HCT116 (cell line): Measurements from ENCODE around the gene IRF2. TPM values are rescaled to one million over a fixed set of nuclear protein-coding genes. Genes with fewer than 3 reads are reported as not detected.
A peak's percentile ranks its signal among the peaks of the same experiment; 100 is the strongest.

ENCODE experiments used
- ATAC-seq: fragments of 200-7000 bp; cut with Tn5 transposase; 2 replicates; pipeline ENCODE4 v1.9.1; 2020; ENCODE audit warnings: mild to moderate bottlenecking, moderate library complexity
- BruUV-seq: library from RNA; stranded (reverse); fragments of 400-500 nt; replicated peaks from 2 replicates; lab custom pipeline; 2021; lab: Mats Ljungman, UMichigan
- CTCF ChIA-PET: fragments of 300-600 bp; sonication (Branson Sonifier 250); formaldehyde crosslinking; loops from one replicate; lab custom pipeline; 2021; ENCODE audit warnings: antibody characterized with exemption; lab: Charles Lee
- POLR2A ChIA-PET: fragments of 300-600, 350-600 bp; sonication (Branson Sonifier 250); formaldehyde crosslinking; loops from one replicate; lab custom pipeline; 2021; ENCODE audit warnings: antibody characterized with exemption; lab: Charles Lee
- RAD21 ChIA-PET, 2 experiments: fragments of 300-600 bp; sonication (Branson Sonifier 250); formaldehyde crosslinking; loops; one replicate each; lab custom pipeline; 2023; ENCODE audit warnings: low total read pairs in 2 of 2; ENCODE audit not compliant: uncharacterized antibody in 2 of 2, unreplicated experiment in 2 of 2, low non-redundant PET in 1 of 2; lab: Charles Lee
- DNase-seq: peaks from one replicate; pipeline ENCODE4 v3.0.0-alpha.2; 2010; ENCODE audit warnings: low read depth, low spot score
- H2AFZ ChIP-seq: fragments of 200-600 bp; shearing (Covaris generic), sonication (generic); 2 replicates; pipeline ENCODE4 v1.6.1; 2017; ENCODE audit warnings: low read depth, mixed run types, mixed read lengths, antibody characterized with exemption, low read length; ENCODE audit not compliant: poor library complexity, severe bottlenecking
- H3K27ac ChIP-seq: 2 replicates; pipeline ENCODE4 v1.5.1; 2012; ENCODE audit warnings: low read depth, low read length
- H3K27me3 ChIP-seq: fragments of 200-600 bp; sonication (generic); 2 replicates; pipeline ENCODE4 v1.6.1; 2016; ENCODE audit warnings: mixed run types, low read length, mixed read lengths; ENCODE audit not compliant: insufficient read depth
- H3K36me3 ChIP-seq, 2 experiments: fragments of 200-500 bp in 1 of 2; fragments of 200-600 bp in 1 of 2; sonication (Bioruptor generic) in 1 of 2; sonication (generic) in 1 of 2; 2 replicates each; pipeline versions ENCODE4 v1.5.1 to v1.6.1; 2014 to 2016; ENCODE audit warnings: low read length in 2 of 2, inconsistent platforms in 1 of 2, mixed read lengths in 1 of 2, mixed run types in 1 of 2; ENCODE audit not compliant: insufficient read depth in 2 of 2, control insufficient read depth in 1 of 2
- H3K4me1 ChIP-seq, 2 experiments: fragments of 200-600 bp in 1 of 2; sonication (generic) in 1 of 2; 2 replicates each; pipeline versions ENCODE4 v1.5.1 to v1.6.1; 2012 to 2017; ENCODE audit warnings: low read length in 2 of 2, inconsistent platforms in 1 of 2, mild to moderate bottlenecking in 1 of 2, mixed read lengths in 1 of 2, mixed run types in 1 of 2, moderate library complexity in 1 of 2; ENCODE audit not compliant: insufficient read depth in 2 of 2, control insufficient read depth in 1 of 2
- H3K4me2 ChIP-seq: fragments of 200-600 bp; sonication (generic); 2 replicates; pipeline ENCODE4 v1.6.1; 2017; ENCODE audit warnings: mixed run types, low read length, mixed read lengths
- H3K4me3 ChIP-seq, 2 experiments: fragments of 200-600 bp in 1 of 2; sonication (generic) in 1 of 2; replicated peaks in 1 of 2; 2 replicates each; pipeline ENCODE4 v1.5.1; 2011 to 2016; ENCODE audit warnings: low read length in 2 of 2, control low read depth in 1 of 2, low read depth in 1 of 2, mild to moderate bottlenecking in 1 of 2, mixed read lengths in 1 of 2, mixed run types in 1 of 2
- H3K79me2 ChIP-seq: fragments of 200-600 bp; sonication (generic); 2 replicates; pipeline ENCODE4 v1.6.1; 2017; ENCODE audit warnings: mild to moderate bottlenecking, mixed run types, low read length, moderate library complexity, mixed read lengths; ENCODE audit not compliant: insufficient read depth
- H3K9ac ChIP-seq: fragments of 200-600 bp; sonication (generic); 2 replicates; pipeline ENCODE4 v1.6.1; 2016; ENCODE audit warnings: low read length, mixed read lengths
- H3K9me2 ChIP-seq: fragments of 200-600 bp; sonication (generic), shearing (Covaris generic); 2 replicates; pipeline ENCODE4 v1.6.1; 2017; ENCODE audit warnings: mixed run types, mild to moderate bottlenecking, moderate library complexity; ENCODE audit not compliant: insufficient read depth
- H3K9me3 ChIP-seq, 2 experiments: fragments of 200-500 bp in 1 of 2; fragments of 200-600 bp in 1 of 2; sonication (Bioruptor generic) in 1 of 2; sonication (generic) in 1 of 2; 2 replicates each; pipeline ENCODE4 v1.6.1; 2014 to 2017; ENCODE audit warnings: low read length in 2 of 2, mixed read lengths in 2 of 2, inconsistent platforms in 1 of 2, low read depth in 1 of 2, mild to moderate bottlenecking in 1 of 2, mixed run types in 1 of 2, moderate library complexity in 1 of 2; ENCODE audit not compliant: control insufficient read depth in 1 of 2, insufficient read depth in 1 of 2
- H4K20me1 ChIP-seq: fragments of 200-600 bp; sonication (generic), shearing (Covaris generic); 2 replicates; pipeline ENCODE4 v1.6.1; 2017; ENCODE audit warnings: mixed run types, mild to moderate bottlenecking, moderate library complexity; ENCODE audit not compliant: insufficient read depth
- ELF1 ChIP-seq: IDR thresholded peaks from 2 replicates; pipeline ENCODE4 v1.6.1; 2012; ENCODE audit warnings: low read depth, borderline replicate concordance
- FOSL1 ChIP-seq: IDR thresholded peaks from 2 replicates; pipeline ENCODE4 v1.6.1; 2012; ENCODE audit warnings: low read depth
- MAX ChIP-seq: IDR thresholded peaks from 2 replicates; pipeline ENCODE4 v1.6.1; 2012
- POLR2AphosphoS5 ChIP-seq: IDR thresholded peaks from 2 replicates; pipeline ENCODE4 v1.6.1; 2011; ENCODE audit warnings: mild to moderate bottlenecking, low read depth, low read length, moderate library complexity
- REST ChIP-seq: IDR thresholded peaks from 2 replicates; pipeline ENCODE4 v1.6.1; 2012; ENCODE audit warnings: low read depth
- SP1 ChIP-seq: IDR thresholded peaks from 2 replicates; pipeline ENCODE4 v1.6.1; 2012; ENCODE audit warnings: low read depth
- SRF ChIP-seq: IDR thresholded peaks from 2 replicates; pipeline ENCODE4 v1.6.1; 2012; ENCODE audit warnings: low read depth
- ZNF274 ChIP-seq: fragments of 200-500 bp; sonication (Bioruptor generic); IDR thresholded peaks from 2 replicates; pipeline ENCODE4 v1.6.1; 2014; ENCODE audit warnings: mild to moderate bottlenecking, low read depth, low read length, inconsistent platforms
- intact Hi-C: fragments of 100-400 bp; cut with micrococcal nuclease; formaldehyde crosslinking; loops from 2 replicates; pipeline ENCODE4 v1.10.0; 2022
- total RNA-seq: library from RNA; stranded (reverse); gene quantifications from one replicate; pipeline ENCODE4 v1.2.1, GENCODE V29; 2021; ENCODE audit not compliant: unreplicated experiment
- TF ChIP-seq, protein P1 (sequence below): IDR thresholded peaks from 2 replicates; pipeline ENCODE4 v1.6.1; 2012

Gene IRF2
- total RNA-seq, 1 experiment from 2014 or later: 10.6 TPM

DNA sequence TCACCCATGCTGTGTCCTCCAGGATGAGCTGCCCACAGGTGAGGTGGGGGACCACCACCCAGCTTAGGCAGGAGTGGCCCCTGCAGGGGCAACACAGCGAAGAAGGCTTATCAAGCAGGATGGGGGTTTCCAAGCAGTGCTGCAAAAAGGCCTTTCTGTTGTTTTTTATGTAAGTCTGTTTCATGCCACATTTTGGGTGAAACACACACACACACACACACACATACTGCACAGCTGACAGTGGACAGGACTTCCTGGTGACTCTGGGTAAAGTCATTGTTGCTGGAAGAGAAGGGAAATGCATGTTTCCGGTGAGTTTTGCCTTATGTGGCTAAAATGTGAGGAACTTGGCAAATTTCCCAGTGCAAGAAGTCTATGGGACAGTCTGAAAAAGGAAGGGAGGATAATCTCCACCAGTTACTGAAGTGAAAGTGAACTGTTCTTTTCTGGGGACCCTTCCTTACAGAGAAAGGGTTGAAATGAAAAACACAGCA, 119.2 kb downstream of the IRF2 start:
- ChIA-PET CTCF (no interaction called here), RAD21 (no interaction called here), POLR2A (no interaction called here)
- H3K4me2 ChIP-seq: no peak overlapping the region; the same call in 1 of the 2 replicates
- H3K79me2 ChIP-seq: no peaks in the 10 kb centered on the region
- H3K27ac ChIP-seq: no peak overlapping the region
- H2AFZ ChIP-seq: no peak overlapping the region
- no TSS peak for BruUV-seq
- peaks cover 0 to 7% of the 10 kb centered on the region in 2 experiments; a peak in 3 of 4 replicates for H3K4me1 ChIP-seq
- H4K20me1 ChIP-seq: no peaks in the 10 kb centered on the region
- no peaks in the 10 kb centered on the region for H3K9me3 ChIP-seq
- H3K36me3 ChIP-seq: no peaks in the 10 kb centered on the region
- H3K9ac ChIP-seq: no peak overlapping the region
- ATAC-seq (no peak; the same call in 1 of the 2 replicates), DNase-seq (peak; percentile 7)
- TF ChIP-seq FOSL1: peak; percentile 22; the same call in 1 of the 2 replicates
- TF ChIP-seq ELF1: peak; percentile 34; the same call in 1 of the 2 replicates
- peak; percentile 82 for TF ChIP-seq SRF
- TF ChIP-seq ZNF274: no peak
- no peak for TF ChIP-seq REST
- TF ChIP-seq, protein P1, sequence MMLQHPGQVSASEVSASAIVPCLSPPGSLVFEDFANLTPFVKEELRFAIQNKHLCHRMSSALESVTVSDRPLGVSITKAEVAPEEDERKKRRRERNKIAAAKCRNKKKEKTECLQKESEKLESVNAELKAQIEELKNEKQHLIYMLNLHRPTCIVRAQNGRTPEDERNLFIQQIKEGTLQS: no peak
- no peak for TF ChIP-seq MAX
- no peak for TF ChIP-seq POLR2AphosphoS5
- TF ChIP-seq SP1: no peak
- no peaks in the 10 kb centered on the region for H3K27me3 ChIP-seq
- H3K9me2 ChIP-seq: no peaks in the 10 kb centered on the region
- intact Hi-C loops: no loop called here
- H3K4me3 ChIP-seq: no peak overlapping the region
